Erythroblast (primary cell): Measurements from ENCODE around the gene NUDC.

Source experiments
- DNase-seq, 2 experiments: peaks; one replicate each; lab custom pipeline; 2025; lab: John Stamatoyannopoulos, UW
- GATA1 ChIP-seq: IDR thresholded peaks from 2 replicates; pipeline ENCODE4 v1.6.1; 2011; ENCODE audit warnings: low read depth, mild to moderate bottlenecking, control low read depth, low read length, moderate library complexity
- POLR2A ChIP-seq: IDR thresholded peaks from 2 replicates; pipeline ENCODE4 v1.6.1; 2011; ENCODE audit warnings: mild to moderate bottlenecking, low read length

NUDC gene

GRCh38 chr1:26951216-26951615, 29.7 kb downstream of the NUDC start:
- TF ChIP-seq POLR2A = no peak
- DNase-seq = no peak

GRCh38 chr1:26951821-26952497, 30.4 kb downstream of the NUDC start:
- no peak for TF ChIP-seq POLR2A
- no peak for TF ChIP-seq GATA1

GRCh38 chr1:26953374-26953773, 31.8 kb downstream of the NUDC start:
- no peak for DNase-seq
- TF ChIP-seq GATA1 (no peak), POLR2A (no peak)

More at GRCh38 chr1:26951821-26952497, 30.4 kb downstream of the NUDC start:
- DNase-seq = peak; percentile 26 to 53

GRCh38 chr1:26956321-26956720, 34.8 kb downstream of the NUDC start:
- DNase-seq = no peak
- TF ChIP-seq POLR2A = no peak
- TF ChIP-seq GATA1 = no peak

- no peak for DNase-seq
- no peak for TF ChIP-seq GATA1
- no peak for TF ChIP-seq POLR2A
These were observed 35.8 kb downstream of the NUDC start for GRCh38 chr1:26957306-26957705.

GRCh38 chr1:26959270-26959669, 37.7 kb downstream of the NUDC start:
- DNase-seq = no peak
- TF ChIP-seq POLR2A (no peak), GATA1 (no peak)

GRCh38 chr1:26959722-26960624, 38.4 kb downstream of the NUDC start, which contains the start of gene KDF1:
TSS of gene KDF1 (minus strand) at chr1:26960468. CDS start at chr1:26952380, 8,088 bp downstream.
- TF ChIP-seq POLR2A (no peak), GATA1 (no peak)
- no peak for DNase-seq

- TF ChIP-seq GATA1 = no peak
- TF ChIP-seq POLR2A = no peak
- no peak for DNase-seq
These were observed 39.1 kb downstream of the NUDC start for GRCh38 chr1:26960625-26960966.

- no peak for DNase-seq
- no peak for TF ChIP-seq GATA1
- no peak for TF ChIP-seq POLR2A
These were observed 40.3 kb downstream of the NUDC start for GRCh38 chr1:26961826-26962225.

GRCh38 chr1:26965213-26965612, 43.7 kb downstream of the NUDC start:
- no peak for TF ChIP-seq GATA1
- TF ChIP-seq POLR2A = no peak

GRCh38 chr1:26965628-26966027, 44.1 kb downstream of the NUDC start:
- no peak for DNase-seq

More at GRCh38 chr1:26965213-26965612, 43.7 kb downstream of the NUDC start:
- no peak for DNase-seq

GRCh38 chr1:26970810-26971209, 49.3 kb downstream of the NUDC start:
- TF ChIP-seq GATA1 = no peak
- no peak for TF ChIP-seq POLR2A
- DNase-seq = no peak

More at GRCh38 chr1:26965628-26966027, 44.1 kb downstream of the NUDC start:
- TF ChIP-seq GATA1 = no peak
- TF ChIP-seq POLR2A = no peak

GRCh38 chr1:26971590-26971989, 50.0 kb downstream of the NUDC start:
- DNase-seq = no peak
- TF ChIP-seq POLR2A (no peak), GATA1 (no peak)

- DNase-seq = no peak
- TF ChIP-seq GATA1 = no peak
- no peak for TF ChIP-seq POLR2A
These were observed 50.8 kb downstream of the NUDC start for GRCh38 chr1:26972390-26972789.
